ENCODE results near the gene VWC2L.

- TF ChIP-seq POLR2A (IDR thresholded peaks at IDR 0.05; ENCODE audit: low read depth, low read length) (no peak), POLR2AphosphoS5 (IDR thresholded peaks at IDR 0.05; ENCODE audit: low read depth, low read length) (no peak)
These were observed 43.7 kb upstream of the VWC2L start for GRCh38 chr2:214367171-214367570.

All from GM12892 (cell line).